H9 (cell line): ENCODE results near the gene KIAA1671. TPM values are rescaled to one million over a fixed set of nuclear protein-coding genes. Genes with fewer than 3 reads are reported as not detected.
"Not testable (repeated sequence)": the region's sequence is repeated elsewhere in the genome, so short reads cannot be mapped to it uniquely, and the experiment has no call there.

Experiments used
- DNase-seq: peaks from one replicate; pipeline ENCODE4 v3.0.0-alpha.2; 2017
- H2AFZ ChIP-seq: one replicate; pipeline ENCODE4 v1.6.1; 2013; ENCODE audit warnings: mild to moderate bottlenecking, low read length, control low read depth, moderate library complexity
- H2AK5ac ChIP-seq: 2 replicates; pipeline ENCODE4 v1.6.1; 2013; ENCODE audit warnings: low read length, control low read depth, mixed read lengths; ENCODE audit not compliant: insufficient read length
- H2BK120ac ChIP-seq: one replicate; pipeline ENCODE4 v1.6.1; 2013; ENCODE audit warnings: low read depth, mild to moderate bottlenecking, low read length, control low read depth, inconsistent platforms; ENCODE audit not compliant: poor library complexity, severe bottlenecking
- H2BK12ac ChIP-seq: 2 replicates; pipeline ENCODE4 v1.6.1; 2013; ENCODE audit warnings: low read length, control low read depth, mixed read lengths, low read depth; ENCODE audit not compliant: insufficient read length
- H2BK15ac ChIP-seq: 2 replicates; pipeline ENCODE4 v1.6.1; 2013; ENCODE audit warnings: low read depth, low read length, control low read depth
- H2BK20ac ChIP-seq: one replicate; pipeline ENCODE4 v1.6.1; 2013; ENCODE audit warnings: low read depth, mild to moderate bottlenecking, low read length, control low read depth, inconsistent platforms; ENCODE audit not compliant: poor library complexity, severe bottlenecking
- H2BK5ac ChIP-seq: 2 replicates; pipeline ENCODE4 v1.6.1; 2013; ENCODE audit warnings: low read length, control low read depth, mixed read lengths; ENCODE audit not compliant: insufficient read length
- H3K14ac ChIP-seq: 2 replicates; pipeline ENCODE4 v1.6.1; 2013; ENCODE audit warnings: low read length, control low read depth; ENCODE audit not compliant: insufficient read depth
- H3K18ac ChIP-seq: 2 replicates; pipeline ENCODE4 v1.6.1; 2013; ENCODE audit warnings: low read depth, mild to moderate bottlenecking, mixed read lengths, low read length, control low read depth; ENCODE audit not compliant: insufficient read length
- H3K23ac ChIP-seq: 2 replicates; pipeline ENCODE4 v1.6.1; 2013; ENCODE audit warnings: low read length, control low read depth, mixed read lengths, low read depth; ENCODE audit not compliant: insufficient read length
- H3K23me2 ChIP-seq: 2 replicates; pipeline ENCODE4 v1.6.1; 2013; ENCODE audit warnings: low read depth, mild to moderate bottlenecking, mixed read lengths, low read length, control low read depth; ENCODE audit not compliant: insufficient read length, poor library complexity, severe bottlenecking
- H3K27ac ChIP-seq: 2 replicates; pipeline ENCODE4 v1.5.1; 2013; ENCODE audit warnings: low read length, control low read depth, mixed read lengths, low read depth; ENCODE audit not compliant: insufficient read length
- H3K27me3 ChIP-seq: 2 replicates; pipeline ENCODE4 v1.6.1; 2013; ENCODE audit warnings: low read length, control low read depth, inconsistent platforms; ENCODE audit not compliant: insufficient read depth
- H3K4ac ChIP-seq: 2 replicates; pipeline ENCODE4 v1.6.1; 2013; ENCODE audit warnings: low read depth, mild to moderate bottlenecking, control low read depth, inconsistent platforms, low read length, moderate library complexity
- H3K4me1 ChIP-seq: 2 replicates; pipeline ENCODE4 v1.6.1; 2013; ENCODE audit warnings: low read length, control low read depth, inconsistent platforms; ENCODE audit not compliant: insufficient read depth
- H3K4me2 ChIP-seq: 2 replicates; pipeline ENCODE4 v1.6.1; 2013; ENCODE audit warnings: low read length, control low read depth, mixed read lengths; ENCODE audit not compliant: insufficient read length, insufficient read depth
- H3K56ac ChIP-seq: 2 replicates; pipeline ENCODE4 v1.6.1; 2013; ENCODE audit warnings: low read depth, mild to moderate bottlenecking, mixed read lengths, low read length, control low read depth; ENCODE audit not compliant: insufficient read length
- H3K79me1 ChIP-seq: 2 replicates; pipeline ENCODE4 v1.6.1; 2013; ENCODE audit warnings: low read depth, mild to moderate bottlenecking, moderate library complexity, low read length, control low read depth, inconsistent platforms; ENCODE audit not compliant: insufficient read depth, poor library complexity, severe bottlenecking
- H3K79me2 ChIP-seq: 2 replicates; pipeline ENCODE4 v1.6.1; 2013; ENCODE audit warnings: low read length, control low read depth, inconsistent platforms; ENCODE audit not compliant: insufficient read depth
- H3K9ac ChIP-seq: 2 replicates; pipeline ENCODE4 v1.6.1; 2013; ENCODE audit warnings: low read length, control low read depth, mixed read lengths; ENCODE audit not compliant: insufficient read length; ENCODE audit errors: extremely low read depth
- H3K9me3 ChIP-seq: one replicate; pipeline ENCODE4 v1.6.1; 2013; ENCODE audit warnings: low read depth, low read length, inconsistent platforms; ENCODE audit not compliant: control insufficient read depth
- H3T11ph ChIP-seq: one replicate; pipeline ENCODE4 v1.6.1; 2013; ENCODE audit warnings: mild to moderate bottlenecking, low read length, control low read depth, inconsistent platforms
- H4K20me1 ChIP-seq: one replicate; pipeline ENCODE4 v1.6.1; 2013; ENCODE audit not compliant: control insufficient read depth, insufficient read length, insufficient read depth
- H4K5ac ChIP-seq: 2 replicates; pipeline ENCODE4 v1.6.1; 2013; ENCODE audit warnings: low read depth, mild to moderate bottlenecking, mixed read lengths, low read length, control low read depth; ENCODE audit not compliant: insufficient read length
- H4K8ac ChIP-seq: replicated peaks from 2 replicates; pipeline ENCODE4 v1.6.1; 2013; ENCODE audit warnings: low read length, control low read depth, mixed read lengths, low read depth; ENCODE audit not compliant: insufficient read length
- H4K91ac ChIP-seq: 2 replicates; pipeline ENCODE4 v1.6.1; 2013; ENCODE audit warnings: low read depth, mild to moderate bottlenecking, moderate library complexity, mixed read lengths, low read length, control low read depth; ENCODE audit not compliant: insufficient read length
- H3K27ac Mint-ChIP-seq, 3 experiments: 2 replicates in 2 of 3; 3 replicates in 1 of 3; pipeline ENCODE4 v1.8.0; 2020 to 2021; ENCODE audit warnings: mixed read lengths in 3 of 3, mild to moderate bottlenecking in 1 of 3, moderate library complexity in 1 of 3
- H3K27me3 Mint-ChIP-seq: 2 replicates; pipeline ENCODE4 v1.8.0; 2021; ENCODE audit warnings: low read depth, mild to moderate bottlenecking, moderate library complexity, mixed read lengths
- H3K36me3 Mint-ChIP-seq, 3 experiments: 2 replicates in 2 of 3; 3 replicates in 1 of 3; pipeline ENCODE4 v1.8.0; 2020 to 2021; ENCODE audit warnings: low read depth in 3 of 3, mixed read lengths in 3 of 3; ENCODE audit not compliant: insufficient read depth in 1 of 3
- H3K4me1 Mint-ChIP-seq, 2 experiments: 2 replicates each; pipeline ENCODE4 v1.8.0; 2020; ENCODE audit warnings: mixed read lengths in 2 of 2
- H3K4me3 Mint-ChIP-seq, 2 experiments: 2 replicates in 1 of 2; 3 replicates in 1 of 2; pipeline ENCODE4 v1.8.0; 2020 to 2021; ENCODE audit warnings: mild to moderate bottlenecking in 2 of 2, mixed read lengths in 2 of 2, moderate library complexity in 1 of 2
- H3K9me3 Mint-ChIP-seq, 2 experiments: 2 replicates in 1 of 2; 3 replicates in 1 of 2; pipeline ENCODE4 v1.8.0; 2020; ENCODE audit warnings: mild to moderate bottlenecking in 2 of 2, mixed read lengths in 2 of 2, moderate library complexity in 1 of 2
- WGBS: extraction: QIAGEN DNeasy Blood & Tissue Kit; methylation state at CpG from one replicate; pipeline ENCODE4 v1.1.7; 2013; ENCODE audit warnings: missing lambda C conversion rate, low lambda C conversion rate, mixed read lengths; ENCODE audit not compliant: insufficient read length; ENCODE audit errors: extremely low coverage; 5-methylcytosine and 5-hydroxymethylcytosine counted together
- total RNA-seq: library from RNA; stranded (reverse); gene quantifications from 2 replicates; pipeline ENCODE4 v1.2.1, GENCODE V29; 2021

KIAA1671 gene
- total RNA-seq, 1 experiment from 2014 or later: 22.6 TPM

- not testable (repeated sequence) for H3K27me3 Mint-ChIP-seq, H4K5ac ChIP-seq, H2BK20ac ChIP-seq, H2AFZ ChIP-seq, H4K20me1 ChIP-seq, H3K27me3 ChIP-seq, H3K4me1 Mint-ChIP-seq, H4K91ac ChIP-seq, H3K14ac ChIP-seq, H3K4me3 Mint-ChIP-seq, H3K18ac ChIP-seq, H3K9me3 ChIP-seq, H3K23ac ChIP-seq, H3K4ac ChIP-seq, H4K8ac ChIP-seq, H2BK15ac ChIP-seq, H2BK120ac ChIP-seq, H2BK12ac ChIP-seq, H3K4me1 ChIP-seq, H2BK5ac ChIP-seq, H2AK5ac ChIP-seq, H3K79me1 ChIP-seq, H3T11ph ChIP-seq, H3K56ac ChIP-seq, H3K27ac ChIP-seq, H3K4me2 ChIP-seq, H3K9me3 Mint-ChIP-seq, H3K23me2 ChIP-seq, H3K9ac ChIP-seq, H3K79me2 ChIP-seq
- Mint-ChIP-seq H3K36me3 (peaks cover 10 to 40% (median 20%) of the 10 kb centered on the region in 3 experiments), H3K27ac (peak overlapping the region in 1 of 3 experiments; percentile 53; a peak in 1 of 7 replicates)
- peak; percentile 82 for DNase-seq
- no CpG with 5 or more reads among the region's 63 CpGs for WGBS
These were observed 226.5 kb downstream of the KIAA1671 start for GRCh38 chr22:25178869-25179631.
